IPS-15b (cell line): ENCODE data around the gene SLC9A9.
"Not testable (repeated sequence)": the region's sequence is repeated elsewhere in the genome, so short reads cannot be mapped to it uniquely, and the experiment has no call there.

Source experiments
- H3K27me3 ChIP-seq: one replicate; pipeline ENCODE4 v1.6.1; 2013; ENCODE audit warnings: low read length; ENCODE audit not compliant: control insufficient read depth, insufficient read depth
- H3K36me3 ChIP-seq: one replicate; pipeline ENCODE4 v1.6.1; 2013; ENCODE audit warnings: low read length; ENCODE audit not compliant: control insufficient read depth, insufficient read depth
- H3K4me1 ChIP-seq: one replicate; pipeline ENCODE4 v1.6.1; 2013; ENCODE audit warnings: mild to moderate bottlenecking, low read length; ENCODE audit not compliant: control insufficient read depth, insufficient read depth
- H3K4me3 ChIP-seq: one replicate; pipeline ENCODE4 v1.5.1; 2013; ENCODE audit warnings: low read depth, low read length
- H3K9ac ChIP-seq: one replicate; pipeline ENCODE4 v1.6.1; 2013; ENCODE audit warnings: low read depth, mild to moderate bottlenecking, low read length
- H3K9me3 ChIP-seq: one replicate; pipeline ENCODE4 v1.6.1; 2013; ENCODE audit warnings: mild to moderate bottlenecking, low read length; ENCODE audit not compliant: control insufficient read depth, insufficient read depth

The SLC9A9 gene

DNA sequence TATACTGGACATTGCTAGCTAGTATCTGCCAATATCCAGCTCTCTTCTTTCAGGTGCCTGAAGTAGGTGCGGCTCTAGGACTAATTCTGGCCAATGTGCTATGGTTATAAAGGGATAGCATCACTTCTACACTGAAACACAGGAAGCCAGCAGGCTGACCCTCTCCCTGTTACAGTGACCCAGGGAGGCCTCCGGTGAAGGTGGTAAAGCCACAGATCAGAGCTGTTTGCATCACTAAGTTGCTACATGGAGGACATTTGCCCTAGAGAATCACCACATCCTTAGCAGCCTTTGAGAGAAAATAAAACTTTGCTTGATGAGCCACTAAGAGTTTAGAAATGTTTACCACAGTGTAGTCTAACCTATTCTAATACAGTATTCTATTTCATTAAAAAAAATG, 567.3 kb downstream of the SLC9A9 start:
- Histone ChIP-seq H3K36me3 (no peaks in the 10 kb centered on the region), H3K9ac (no peak overlapping the region), H3K4me3 (no peak overlapping the region), H3K27me3 (no peaks in the 10 kb centered on the region), H3K4me1 (no peaks in the 10 kb centered on the region), H3K9me3 (no peaks in the 10 kb centered on the region)

DNA sequence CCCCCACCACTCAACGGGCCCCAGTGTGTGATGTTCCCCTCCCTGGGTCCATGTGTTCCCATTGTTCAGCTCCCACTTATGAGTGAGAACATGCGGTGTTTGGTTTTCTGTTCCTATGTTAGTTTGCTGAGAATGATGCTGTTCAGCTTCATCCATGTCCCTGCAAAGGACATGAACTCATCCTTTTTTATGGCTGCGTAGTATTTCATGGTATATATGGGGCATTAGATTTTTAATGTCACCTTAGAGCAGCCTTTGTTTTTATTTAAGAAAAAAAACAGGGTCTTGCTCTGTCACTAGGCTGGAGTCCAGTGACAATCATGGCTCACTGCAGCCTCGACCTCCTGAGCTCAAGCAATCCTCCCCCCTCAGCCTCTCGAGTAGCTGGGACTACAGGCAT, 568.7 kb downstream of the SLC9A9 start:
- H3K27me3 ChIP-seq, H3K9ac ChIP-seq, H3K9me3 ChIP-seq, H3K36me3 ChIP-seq, H3K4me3 ChIP-seq, H3K4me1 ChIP-seq: not testable (repeated sequence)

DNA sequence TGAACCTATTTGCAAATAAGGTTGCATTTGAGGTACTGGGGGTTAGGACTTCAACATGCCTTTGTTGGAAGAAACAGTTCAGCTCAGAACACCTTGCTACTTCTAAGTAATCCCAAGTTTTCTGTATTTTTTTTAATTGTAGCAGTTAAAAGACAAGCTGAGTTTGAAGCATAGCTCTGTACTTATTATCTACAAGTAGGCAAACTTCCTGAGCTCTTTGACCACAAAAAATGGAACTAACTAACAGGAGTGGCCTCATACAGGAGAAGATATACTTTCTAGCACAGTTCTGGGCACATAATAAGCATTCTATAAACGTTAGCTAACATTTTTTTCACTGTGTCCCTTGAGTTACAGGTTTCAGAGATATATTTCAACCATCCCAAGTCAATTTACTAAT, 569.5 kb downstream of the SLC9A9 start:
- Histone ChIP-seq H3K9ac (no peak overlapping the region), H3K9me3 (no peaks in the 10 kb centered on the region), H3K4me1 (no peaks in the 10 kb centered on the region), H3K36me3 (no peaks in the 10 kb centered on the region), H3K4me3 (no peak overlapping the region), H3K27me3 (no peaks in the 10 kb centered on the region)

DNA sequence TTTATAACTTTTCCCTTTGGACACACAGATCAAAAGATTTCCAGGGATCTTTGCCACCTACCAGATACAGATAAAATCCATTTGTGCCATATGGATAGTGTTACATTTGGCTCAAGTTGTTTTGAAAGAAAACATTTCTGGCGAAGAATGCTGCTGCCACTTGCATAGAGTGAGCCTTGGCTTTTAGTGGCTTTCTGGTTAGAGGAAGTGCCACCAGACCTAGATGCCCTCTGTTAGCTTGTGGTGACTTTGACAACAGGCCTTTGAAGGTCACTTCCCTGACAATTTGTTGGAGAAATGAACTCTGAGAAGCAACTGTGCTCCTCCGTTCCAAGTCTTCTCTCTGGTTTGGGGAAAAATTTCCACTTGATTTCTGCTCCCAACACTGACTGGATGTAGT, 570.7 kb downstream of the SLC9A9 start:
- Histone ChIP-seq H3K27me3 (no peaks in the 10 kb centered on the region), H3K4me3 (no peak overlapping the region), H3K4me1 (no peaks in the 10 kb centered on the region), H3K9ac (no peak overlapping the region), H3K36me3 (no peaks in the 10 kb centered on the region), H3K9me3 (no peaks in the 10 kb centered on the region)

DNA sequence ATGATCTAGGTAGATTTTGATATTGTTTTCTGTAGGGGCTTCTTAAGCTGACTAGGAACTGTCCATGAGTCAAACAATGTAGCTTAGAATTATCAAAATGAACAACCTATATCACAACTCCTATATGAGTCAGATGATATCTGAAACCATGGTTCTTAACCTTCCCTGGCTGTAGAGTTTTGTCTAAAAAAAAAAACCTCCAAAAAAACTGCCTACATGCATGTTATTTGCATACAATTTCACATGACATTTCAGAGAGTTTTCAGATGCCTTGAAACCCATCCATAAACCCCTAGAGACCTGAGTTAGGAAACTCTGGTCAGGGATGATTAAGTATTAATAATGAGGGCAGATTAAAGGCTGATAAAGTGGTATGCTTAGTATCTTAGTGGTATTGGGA, 571.7 kb downstream of the SLC9A9 start:
- Histone ChIP-seq H3K36me3 (no peaks in the 10 kb centered on the region), H3K9ac (no peak overlapping the region), H3K4me1 (no peaks in the 10 kb centered on the region), H3K27me3 (no peaks in the 10 kb centered on the region), H3K4me3 (no peak overlapping the region), H3K9me3 (no peaks in the 10 kb centered on the region)

DNA sequence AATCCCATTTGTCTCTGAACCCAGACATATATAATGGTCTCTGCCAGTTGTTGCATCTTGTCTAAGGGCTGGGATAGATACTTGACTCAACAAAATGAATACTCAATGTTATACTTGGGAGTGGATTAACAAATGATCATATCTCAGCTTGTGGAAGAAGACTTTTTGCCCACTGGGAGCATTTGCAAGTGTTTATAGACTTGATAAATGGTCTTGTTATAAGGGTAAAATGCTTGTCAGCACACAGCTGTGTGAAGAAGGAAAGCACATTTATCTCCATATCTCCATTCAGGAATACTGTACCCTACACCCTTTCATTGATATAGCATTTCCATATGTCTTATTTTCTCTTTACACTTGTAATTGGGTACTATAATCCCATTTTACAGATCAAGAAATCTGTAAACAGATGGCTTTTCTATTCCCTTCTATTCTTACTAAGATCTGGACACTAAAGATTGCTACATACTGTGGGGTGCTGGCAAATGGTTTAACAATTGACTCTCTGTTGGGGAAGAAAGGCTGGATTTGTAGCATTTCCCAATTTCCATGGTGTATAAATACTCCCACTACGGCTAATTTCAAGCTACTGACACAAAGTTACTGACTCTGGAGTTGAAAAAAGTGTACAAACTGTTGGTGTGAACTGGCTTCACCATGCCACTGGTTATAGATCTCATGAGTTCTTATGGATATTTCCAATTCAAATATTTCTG, 574.1 kb downstream of the SLC9A9 start:
- no peaks in the 10 kb centered on the region for H3K36me3 ChIP-seq
- no peak overlapping the region for H3K4me3 ChIP-seq
- H3K9me3 ChIP-seq: no peaks in the 10 kb centered on the region
- no peaks in the 10 kb centered on the region for H3K27me3 ChIP-seq
- H3K4me1 ChIP-seq: no peaks in the 10 kb centered on the region
- no peak overlapping the region for H3K9ac ChIP-seq

DNA sequence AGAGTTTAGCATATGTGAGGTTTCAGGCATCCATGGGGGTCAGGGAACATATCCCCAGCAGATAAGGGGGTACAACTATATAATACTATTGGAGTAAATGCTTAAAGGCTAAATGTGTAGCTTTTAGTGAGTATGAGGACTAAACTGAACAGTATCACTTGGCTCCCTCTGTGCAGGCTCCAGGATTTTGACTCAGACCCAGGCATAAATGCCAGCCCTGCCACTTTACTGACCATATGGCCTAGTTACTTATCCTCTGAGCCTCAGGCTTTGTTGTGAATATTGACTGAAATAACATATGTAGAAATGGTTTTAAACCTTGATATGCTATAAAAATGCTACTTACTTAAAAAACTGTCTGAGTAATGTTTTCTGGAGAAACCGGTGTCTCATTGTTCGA, 577.1 kb downstream of the SLC9A9 start:
- Histone ChIP-seq H3K27me3 (no peaks in the 10 kb centered on the region), H3K4me1 (no peaks in the 10 kb centered on the region), H3K9me3 (no peaks in the 10 kb centered on the region), H3K9ac (no peak overlapping the region), H3K36me3 (no peaks in the 10 kb centered on the region), H3K4me3 (no peak overlapping the region)

DNA sequence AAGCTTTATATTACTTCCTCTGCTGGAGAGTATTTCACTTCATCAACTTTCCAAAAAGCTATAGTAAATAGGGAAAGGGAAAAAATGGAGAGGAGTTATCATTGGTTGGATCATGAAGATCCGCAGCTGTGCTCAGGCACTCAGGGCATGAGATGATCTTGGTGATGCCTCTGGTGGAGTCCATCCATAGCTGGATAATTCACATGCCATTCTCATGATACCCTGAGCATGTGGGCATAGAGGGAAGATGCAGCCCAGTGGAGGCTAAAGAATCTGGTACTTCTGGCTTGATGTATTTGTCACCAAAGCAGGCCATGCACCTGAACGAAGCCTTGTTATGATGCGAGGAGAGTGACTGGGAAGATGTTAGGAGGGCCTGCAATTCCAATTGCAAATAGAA, 578.5 kb downstream of the SLC9A9 start:
- H3K27me3 ChIP-seq: no peaks in the 10 kb centered on the region
- H3K4me1 ChIP-seq: no peaks in the 10 kb centered on the region
- no peaks in the 10 kb centered on the region for H3K36me3 ChIP-seq
- no peak overlapping the region for H3K4me3 ChIP-seq
- no peak overlapping the region for H3K9ac ChIP-seq
- H3K9me3 ChIP-seq: no peaks in the 10 kb centered on the region

DNA sequence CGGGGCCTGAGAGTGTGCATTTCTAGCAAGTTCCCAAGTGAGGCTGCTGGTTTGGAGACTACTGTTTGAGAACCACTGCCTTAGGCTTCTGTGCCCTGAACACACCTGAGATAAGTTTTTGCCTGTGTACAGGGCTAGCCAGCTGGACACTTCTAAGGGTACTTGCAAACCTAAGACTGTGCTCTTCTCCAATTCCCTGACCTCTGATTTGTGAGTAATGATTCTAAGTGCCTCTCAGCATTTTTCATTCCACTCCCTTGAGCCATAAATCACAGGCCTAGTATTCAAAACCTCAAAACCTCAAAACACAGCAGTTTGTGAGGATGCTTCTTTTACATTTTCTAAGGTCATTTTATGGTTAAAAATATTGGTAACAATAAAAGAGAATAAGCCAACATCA, 580.3 kb downstream of the SLC9A9 start:
- H3K36me3 ChIP-seq: no peaks in the 10 kb centered on the region
- H3K27me3 ChIP-seq: no peaks in the 10 kb centered on the region

DNA sequence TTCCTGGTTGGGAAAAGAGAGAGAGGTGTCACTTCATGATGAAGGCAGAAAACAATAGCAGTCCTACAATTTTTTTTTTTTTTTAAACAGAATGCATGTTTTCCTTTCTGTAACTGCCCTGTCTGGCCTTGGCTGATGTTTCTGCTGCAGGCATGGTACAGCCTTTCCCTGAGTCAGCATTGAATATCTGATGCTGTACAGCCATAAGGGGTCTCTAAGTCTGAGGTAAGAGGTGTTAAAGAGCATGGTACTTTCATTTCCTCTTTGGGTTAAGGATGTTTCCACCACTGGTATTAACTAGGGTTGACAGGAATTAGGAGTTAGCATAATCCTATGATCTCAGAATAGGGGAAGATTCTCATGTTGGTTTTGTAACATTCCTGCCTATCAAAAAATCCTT, 581.3 kb downstream of the SLC9A9 start:
- Histone ChIP-seq H3K4me3 (no peak overlapping the region), H3K9me3 (no peaks in the 10 kb centered on the region), H3K4me1 (no peaks in the 10 kb centered on the region), H3K27me3 (no peaks in the 10 kb centered on the region), H3K36me3 (no peaks in the 10 kb centered on the region), H3K9ac (no peak overlapping the region)

More for the DNA sequence above, 580.3 kb downstream of the SLC9A9 start:
- H3K9ac ChIP-seq: no peak overlapping the region
- H3K9me3 ChIP-seq: no peaks in the 10 kb centered on the region
- H3K4me3 ChIP-seq: no peak overlapping the region
- H3K4me1 ChIP-seq: no peaks in the 10 kb centered on the region

DNA sequence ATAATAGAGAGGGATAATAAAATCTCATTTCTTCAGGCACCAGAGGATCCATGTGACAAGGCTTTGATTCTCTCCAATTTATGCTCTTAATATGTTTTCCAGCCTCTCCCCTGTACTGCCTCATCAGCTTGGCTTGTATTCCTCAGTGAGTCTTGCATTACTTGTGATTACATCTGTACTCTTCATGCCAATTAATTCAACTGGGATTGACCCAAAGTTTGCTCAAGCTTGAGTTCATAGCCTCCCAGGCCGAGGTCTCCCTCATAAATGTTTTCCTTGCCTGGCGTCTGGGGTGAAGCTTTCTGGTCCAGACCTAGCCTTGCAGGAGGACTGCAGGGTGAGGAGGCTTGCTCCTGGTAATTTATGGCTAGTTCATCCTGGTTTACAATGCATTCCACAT, 581.8 kb downstream of the SLC9A9 start:
- Histone ChIP-seq H3K27me3 (no peaks in the 10 kb centered on the region), H3K9me3 (no peaks in the 10 kb centered on the region), H3K36me3 (no peaks in the 10 kb centered on the region), H3K4me1 (no peaks in the 10 kb centered on the region), H3K4me3 (no peak overlapping the region), H3K9ac (no peak overlapping the region)

DNA sequence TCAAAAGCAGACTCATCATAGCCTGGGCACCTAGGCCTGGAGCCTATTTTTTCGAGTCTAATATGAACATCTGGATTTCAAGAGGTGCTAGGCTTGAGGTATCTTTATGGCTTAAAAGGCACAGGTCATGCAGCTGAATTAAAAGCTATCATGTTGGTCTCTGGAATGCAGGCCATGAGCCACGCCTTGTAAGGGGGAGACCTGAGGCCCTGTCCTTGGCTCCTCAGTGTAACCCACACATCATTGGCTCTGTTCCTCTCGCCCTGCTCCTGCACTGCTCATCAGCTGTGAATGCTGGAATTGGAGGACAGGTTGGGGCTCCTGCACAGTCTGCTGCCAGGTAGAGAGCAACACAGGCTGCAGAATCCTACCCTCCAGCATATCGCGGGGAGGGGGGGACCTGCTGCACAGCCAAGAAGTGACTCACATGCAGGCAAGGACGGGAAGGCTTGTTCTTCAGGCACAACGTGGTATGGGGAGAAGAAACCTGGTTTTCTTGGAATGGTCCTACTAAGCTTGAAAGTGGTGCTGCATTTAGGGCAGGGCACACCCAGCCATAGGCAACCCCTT, 582.7 kb downstream of the SLC9A9 start:
- Histone ChIP-seq H3K36me3 (no peaks in the 10 kb centered on the region), H3K9me3 (no peaks in the 10 kb centered on the region), H3K4me1 (no peaks in the 10 kb centered on the region), H3K27me3 (no peaks in the 10 kb centered on the region), H3K9ac (no peak overlapping the region), H3K4me3 (no peak overlapping the region)
